Glomerular visceral epithelial cell (primary cell): ENCODE results near the gene RECQL5.
A peak's percentile ranks its signal among the peaks of the same experiment; 100 is the strongest.

Source experiments
- DNase-seq: peaks from one replicate; pipeline ENCODE4 v3.0.0-alpha.2; 2016; ENCODE audit errors: extremely low spot score

Gene RECQL5

DNA sequence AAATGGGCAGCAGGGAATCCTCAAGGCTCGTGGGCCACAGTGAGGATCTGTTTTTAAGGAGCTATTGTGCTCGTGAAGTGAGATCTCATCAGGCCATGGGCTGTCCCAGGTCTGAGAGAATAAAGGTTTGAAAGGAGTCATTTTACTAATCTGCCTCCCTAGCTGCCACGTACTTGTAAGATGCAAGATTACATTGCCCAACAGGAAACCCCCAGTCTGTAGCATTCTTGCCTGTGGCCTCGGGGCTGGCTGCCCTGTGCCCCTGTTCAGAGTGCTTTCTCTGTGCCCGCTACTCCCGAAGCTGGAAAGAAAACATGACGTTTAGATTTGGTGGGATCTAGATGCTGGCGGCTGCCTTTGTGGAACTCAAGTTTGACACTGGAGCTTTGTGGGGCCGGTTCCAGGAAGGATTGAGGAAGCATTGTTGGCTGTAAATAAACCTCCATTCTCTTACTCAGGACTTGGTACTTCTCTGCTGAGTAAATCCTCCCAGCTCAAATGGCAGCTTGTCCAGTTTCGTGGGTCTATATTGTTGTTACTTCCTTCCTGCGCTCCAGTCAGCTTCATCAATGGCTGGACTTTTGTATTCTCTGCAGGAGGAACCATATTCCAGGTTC, 21.4 kb upstream of the RECQL5 start:
- no peak for DNase-seq

DNA sequence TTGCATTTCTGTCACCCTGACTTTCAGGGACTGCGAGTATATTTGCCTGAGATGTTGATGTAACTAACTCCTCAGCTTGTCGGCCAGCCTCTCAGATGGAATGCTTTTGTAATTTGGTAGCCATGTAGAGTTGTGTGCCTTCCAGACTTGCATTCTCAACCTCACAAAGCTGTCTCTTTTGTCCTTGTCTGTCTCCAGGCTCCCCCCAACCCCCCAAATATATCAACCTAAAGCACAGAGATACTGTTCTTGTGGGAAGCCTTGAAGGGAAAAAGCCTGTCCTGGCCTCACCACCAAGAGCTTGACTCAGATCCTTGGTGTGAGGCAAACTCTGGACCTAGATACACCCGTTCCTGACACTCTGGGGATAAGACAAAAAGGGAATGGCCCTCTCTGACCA, 18.5 kb upstream of the RECQL5 start:
- DNase-seq: no peak

DNA sequence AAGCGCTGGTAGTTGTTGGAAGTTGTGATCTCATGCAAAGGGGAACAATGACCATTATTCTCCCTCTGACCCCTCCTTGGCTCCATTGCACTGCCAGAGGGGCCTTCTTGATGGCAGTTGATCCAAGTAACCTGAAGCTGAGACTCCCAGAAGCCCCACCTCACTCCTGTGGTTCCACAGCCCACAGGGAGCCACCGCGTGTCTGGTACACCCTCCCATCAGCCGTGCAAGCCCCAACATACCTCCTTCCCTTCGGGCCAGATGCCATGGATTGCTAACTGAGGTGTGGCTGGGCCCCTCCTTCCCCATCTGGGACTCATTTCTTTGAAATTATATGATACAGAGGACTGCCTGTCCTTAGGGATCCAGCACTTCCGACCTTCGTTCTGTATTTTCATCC, 18.0 kb upstream of the RECQL5 start:
- DNase-seq: no peak

DNA sequence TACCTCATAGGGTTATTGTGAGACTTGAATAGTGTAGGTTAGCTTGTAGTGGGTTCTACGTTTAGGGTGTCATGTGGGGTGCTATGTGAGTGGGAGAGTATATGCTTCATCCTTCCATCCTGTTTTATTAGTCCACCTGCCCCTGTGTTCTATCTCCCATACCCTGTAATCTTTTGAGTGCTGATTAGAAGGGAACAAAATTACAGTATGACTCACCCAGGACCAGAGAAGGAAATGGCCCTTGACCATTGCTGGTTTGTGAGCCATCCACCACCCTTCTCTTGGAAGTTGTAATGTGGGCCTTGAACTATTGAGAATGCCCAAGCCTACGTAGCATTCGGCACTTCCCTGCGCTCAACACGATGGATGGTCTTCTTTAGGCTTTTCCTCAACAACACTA, 17.3 kb upstream of the RECQL5 start:
- no peak for DNase-seq

DNA sequence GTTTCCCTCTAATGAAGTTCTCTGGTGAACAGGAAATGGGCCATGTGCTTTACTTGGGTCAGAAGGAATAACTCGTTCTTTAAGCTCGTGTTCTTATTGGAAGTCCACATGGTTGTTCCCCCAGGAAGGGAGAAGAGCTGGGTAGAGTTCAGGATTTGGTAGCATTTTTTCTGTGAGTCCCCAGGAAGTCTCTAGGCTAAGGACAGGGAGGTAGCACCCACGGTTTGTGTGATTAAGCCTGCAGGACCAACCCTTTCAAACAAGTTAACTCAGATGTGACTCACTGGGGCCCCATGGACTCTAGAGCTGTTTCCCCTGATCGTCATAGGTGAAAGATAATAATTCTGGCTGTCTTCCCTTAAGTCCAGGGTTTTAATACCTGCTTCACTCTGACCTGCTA, 16.6 kb upstream of the RECQL5 start:
- DNase-seq: peak; percentile 69

DNA sequence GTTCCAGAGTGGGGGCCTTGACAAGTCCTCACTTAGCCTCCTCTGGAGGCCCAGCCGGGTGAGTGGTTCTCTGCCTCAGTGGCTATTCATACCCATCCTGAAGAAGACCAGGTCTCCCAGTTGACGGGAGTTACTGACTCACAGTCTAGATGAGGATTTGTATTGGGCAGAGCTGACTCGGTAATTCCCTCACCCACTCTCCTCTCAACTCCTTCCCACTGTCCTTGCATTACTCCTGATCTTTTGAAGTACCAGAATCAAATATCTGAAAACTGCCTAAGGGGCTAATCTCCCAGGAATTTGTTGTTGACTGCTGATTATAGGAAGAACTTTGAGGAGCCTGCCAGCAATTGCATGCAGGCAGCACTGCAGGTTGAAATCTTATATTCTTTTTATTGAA, 14.3 kb upstream of the RECQL5 start:
- DNase-seq: no peak

DNA sequence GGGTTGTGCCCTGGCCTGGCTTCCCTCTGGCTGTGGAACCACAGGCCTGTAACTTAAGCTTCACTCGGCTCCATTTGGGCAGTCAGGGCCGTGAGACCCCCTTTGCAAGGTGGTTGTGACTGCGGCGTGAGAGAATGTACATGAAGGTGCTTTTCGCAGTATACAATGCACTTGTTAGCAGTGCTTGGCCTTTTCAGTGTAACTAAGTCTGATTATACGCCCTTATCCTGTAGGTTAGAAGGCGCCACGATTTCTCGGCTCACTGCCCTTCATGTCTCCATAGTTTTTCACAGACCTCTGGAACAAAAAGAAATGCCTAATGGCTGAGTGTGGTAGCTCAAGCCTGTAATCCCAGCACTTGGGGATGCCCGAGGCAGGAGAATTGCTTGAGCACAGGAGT, 13.5 kb upstream of the RECQL5 start:
- DNase-seq: no peak

DNA sequence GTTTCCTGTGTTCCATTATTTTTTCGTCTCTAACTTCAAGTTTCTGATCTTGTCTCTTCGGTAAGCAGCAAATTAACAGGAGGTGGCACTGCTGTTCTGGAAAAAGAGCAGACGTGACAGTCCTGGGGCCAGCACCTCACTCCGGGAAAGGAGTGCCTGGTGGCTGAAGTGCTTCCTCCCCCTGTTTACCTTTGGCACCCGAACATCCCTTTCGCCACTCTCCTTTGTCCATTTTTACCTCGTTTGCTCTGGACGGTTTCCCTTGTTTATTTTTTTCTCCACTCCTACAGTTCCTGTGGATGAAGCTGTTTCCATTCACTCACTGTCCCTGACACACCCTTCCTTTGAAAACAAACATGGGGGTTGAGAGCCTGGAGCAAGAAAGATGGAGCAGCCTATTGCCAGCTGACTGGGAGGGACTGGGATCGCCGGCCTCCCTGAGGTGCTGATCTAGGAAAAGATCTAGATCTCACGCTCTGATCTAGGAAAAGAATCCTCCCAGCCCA, 12.8 kb upstream of the RECQL5 start:
- no peak for DNase-seq

DNA sequence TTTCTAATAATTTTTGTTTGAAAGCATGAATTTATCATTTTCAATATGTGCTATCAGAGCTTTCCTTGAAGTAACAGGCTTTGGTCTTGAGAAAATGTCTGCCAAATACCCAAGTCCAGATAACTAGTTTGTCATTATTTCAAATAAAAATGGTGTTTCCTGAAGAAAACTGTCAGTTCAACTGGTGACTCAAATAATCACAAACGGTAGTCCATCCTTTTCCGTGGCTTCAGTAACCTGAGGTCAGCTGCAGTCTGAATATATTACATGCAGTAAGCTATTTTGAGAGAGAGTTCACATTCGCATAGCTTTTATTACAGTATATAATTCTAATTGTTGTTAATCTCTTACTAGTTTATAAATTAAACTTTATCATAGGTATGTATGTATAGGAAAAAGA, 9.5 kb upstream of the RECQL5 start:
- no peak for DNase-seq

DNA sequence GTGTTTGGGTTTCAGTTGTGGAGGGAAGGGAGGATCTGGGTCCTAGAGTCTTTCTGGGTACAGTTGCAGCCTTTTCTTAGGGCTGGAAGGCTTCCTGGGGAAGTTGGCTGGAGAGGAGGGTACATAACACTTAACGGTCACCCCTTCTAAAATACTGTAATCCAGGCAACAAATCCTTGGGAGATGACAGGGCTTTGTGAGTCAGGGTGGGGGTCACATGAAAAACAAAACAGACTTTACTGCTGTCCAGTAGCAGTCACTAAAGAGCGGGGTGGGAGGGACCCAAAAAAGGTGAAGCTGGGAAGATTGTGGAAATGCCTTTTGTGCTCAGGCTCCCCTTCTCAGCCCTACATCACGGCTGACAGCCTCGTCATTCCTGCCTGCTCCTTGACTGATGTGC, 6.5 kb upstream of the RECQL5 start:
- DNase-seq: no peak

DNA sequence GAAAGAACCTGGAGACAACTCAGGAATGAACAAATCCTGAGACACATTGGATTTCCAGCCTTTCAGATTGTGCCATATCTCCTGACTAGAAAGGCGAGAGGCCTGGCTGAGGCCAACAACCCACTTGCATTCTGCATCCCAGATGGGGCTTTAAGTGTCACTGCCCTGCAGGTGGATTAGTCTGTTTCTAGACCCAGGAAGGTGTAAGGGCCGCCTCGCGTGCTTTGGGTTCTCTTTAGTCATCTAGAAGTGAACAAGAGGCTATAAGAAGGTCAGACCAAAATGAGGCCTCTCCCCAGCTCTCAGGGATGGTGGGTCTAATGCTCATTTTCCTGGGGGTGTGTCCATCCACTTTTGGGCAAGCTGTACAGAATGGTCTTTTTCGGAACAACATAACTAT, 5.1 kb upstream of the RECQL5 start:
- no peak for DNase-seq

DNA sequence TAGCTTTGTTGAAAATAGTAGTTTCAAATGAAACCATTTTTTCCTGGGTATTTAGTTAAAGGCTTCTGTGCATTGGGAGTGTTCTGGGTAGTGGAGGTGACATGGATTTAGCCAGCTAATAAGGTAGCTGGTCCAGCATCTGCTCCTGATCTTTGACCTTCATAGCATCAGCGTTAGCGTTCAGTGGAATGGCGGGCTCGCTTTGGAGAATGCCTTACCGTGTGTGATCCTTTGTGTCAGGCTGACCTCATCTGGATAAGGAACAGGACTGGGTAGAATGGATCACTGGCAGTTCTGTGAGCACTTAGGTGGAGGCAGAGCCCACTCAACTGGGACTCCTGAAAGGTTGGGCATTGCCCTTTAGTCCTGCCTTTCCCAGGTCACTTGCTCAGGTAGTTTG, 3.9 kb upstream of the RECQL5 start:
- no peak for DNase-seq

DNA sequence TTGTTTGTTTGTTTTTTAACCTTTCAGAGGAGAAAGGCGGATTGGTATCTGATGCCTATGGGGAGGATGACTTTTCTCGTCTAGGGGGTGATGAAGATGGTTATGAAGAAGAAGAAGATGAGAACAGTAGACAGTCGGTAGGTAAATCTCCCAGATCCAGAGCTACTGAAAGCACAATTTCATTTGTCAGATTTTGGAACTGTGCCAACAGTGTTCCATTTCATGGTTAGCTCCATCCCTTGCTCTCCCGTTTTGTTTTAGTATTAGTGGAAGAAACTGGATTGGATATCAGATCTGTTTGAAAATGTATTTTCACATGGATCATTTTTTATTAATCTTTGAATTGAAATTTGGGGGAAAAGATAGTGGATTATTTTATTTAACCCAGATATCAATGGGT, 1.5 kb upstream of the RECQL5 start:
- no peak for DNase-seq

DNA sequence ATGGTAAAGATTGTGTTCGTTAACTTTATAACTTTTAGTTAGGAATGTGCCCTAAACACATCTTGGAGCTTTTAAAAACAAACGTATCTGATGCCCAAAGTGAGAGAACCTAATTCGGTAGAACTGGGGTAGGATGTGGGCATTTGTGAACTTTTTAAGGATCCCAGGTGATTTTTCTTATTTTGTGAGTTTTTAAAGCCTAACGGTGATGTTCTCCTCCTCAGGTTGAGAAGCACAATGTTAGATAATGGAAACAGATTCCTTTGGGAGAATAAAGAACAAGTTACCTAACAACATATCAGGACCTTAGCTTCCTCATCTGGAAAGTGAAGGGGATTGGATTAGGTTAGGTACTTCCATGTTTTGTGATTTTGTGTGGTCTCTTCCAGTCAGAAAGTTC, 871 bp upstream of the RECQL5 start:
- DNase-seq: no peak

DNA sequence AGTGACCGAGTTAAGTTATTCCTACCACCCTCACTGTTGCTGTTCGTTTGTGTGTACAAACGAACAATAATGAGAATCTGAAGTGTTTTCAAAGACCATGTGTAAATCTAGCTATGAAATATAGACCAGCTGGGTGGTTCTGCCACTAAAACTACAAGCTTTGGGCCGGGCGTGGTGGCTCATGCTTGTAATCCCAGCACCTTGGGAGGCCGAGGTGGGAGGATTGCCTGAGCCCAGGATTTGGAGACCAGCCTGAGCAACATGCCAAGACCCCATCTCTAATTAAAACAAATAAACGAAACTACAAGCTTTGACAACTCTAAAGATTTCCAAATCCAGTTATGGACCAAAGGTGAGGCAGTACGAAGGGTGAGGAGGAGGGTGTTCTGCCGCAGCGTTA, 973 bp downstream of the RECQL5 start:
- DNase-seq: no peak

DNA sequence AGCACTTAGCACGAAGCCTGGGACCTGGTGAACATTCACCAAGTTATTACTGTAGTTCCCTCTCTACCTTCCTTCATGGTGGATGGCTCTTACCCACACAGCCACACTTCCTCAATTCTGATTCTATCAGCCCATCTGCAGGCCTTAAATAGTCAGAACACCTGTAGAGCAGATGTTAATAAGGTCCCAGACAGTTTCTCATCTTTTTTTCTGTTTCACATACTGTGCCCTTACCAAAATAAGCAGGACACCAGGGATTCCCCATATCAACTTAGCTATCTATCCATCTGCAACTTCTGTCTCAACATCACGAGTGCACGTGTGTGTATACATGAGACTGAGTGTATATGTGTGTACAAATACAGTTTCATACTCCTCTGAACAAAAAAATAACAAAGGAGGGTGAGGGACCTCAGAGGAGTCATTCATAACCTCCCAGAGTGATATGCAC, 2.8 kb downstream of the RECQL5 start:
- DNase-seq: no peak

DNA sequence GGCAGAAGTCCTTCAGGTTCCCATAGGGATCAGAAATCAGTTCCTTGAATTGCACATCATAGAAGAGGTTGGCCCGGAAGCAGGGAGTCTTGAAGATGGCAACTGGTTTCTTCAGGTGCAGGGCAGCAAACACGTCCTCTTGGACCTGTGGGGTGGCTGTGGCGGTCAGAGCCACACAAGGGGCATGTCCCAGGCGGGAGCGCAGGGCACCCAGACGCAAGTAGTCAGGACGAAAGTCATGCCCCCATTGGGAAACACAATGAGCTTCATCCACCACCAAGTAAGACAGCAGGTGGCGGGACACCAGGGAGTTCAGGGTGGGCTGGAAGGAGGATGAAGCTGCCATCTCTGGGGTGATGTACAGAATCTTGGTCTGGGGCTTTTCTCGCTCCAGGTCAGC, 4.4 kb downstream of the RECQL5 start:
- DNase-seq: no peak

DNA sequence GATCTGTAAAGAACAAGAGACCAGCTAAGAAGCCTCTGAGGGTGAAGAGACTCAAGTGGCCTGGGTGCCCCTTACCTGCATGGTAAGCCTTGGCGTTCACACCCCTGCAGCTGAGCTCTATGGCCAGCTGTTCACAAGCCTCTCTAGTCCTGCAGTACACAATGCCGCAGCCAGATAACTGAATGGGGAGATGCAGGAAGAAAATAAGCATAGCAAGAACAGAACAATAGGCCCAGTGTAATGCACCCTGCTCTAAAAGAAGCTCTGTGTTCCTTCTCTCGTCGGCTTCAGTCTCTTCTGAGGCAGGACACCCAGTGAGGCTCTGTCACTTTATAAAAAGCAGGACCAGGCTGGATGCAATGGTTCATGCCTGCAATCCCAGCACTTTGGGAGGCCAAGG, 5.4 kb downstream of the RECQL5 start:
- DNase-seq: no peak

DNA sequence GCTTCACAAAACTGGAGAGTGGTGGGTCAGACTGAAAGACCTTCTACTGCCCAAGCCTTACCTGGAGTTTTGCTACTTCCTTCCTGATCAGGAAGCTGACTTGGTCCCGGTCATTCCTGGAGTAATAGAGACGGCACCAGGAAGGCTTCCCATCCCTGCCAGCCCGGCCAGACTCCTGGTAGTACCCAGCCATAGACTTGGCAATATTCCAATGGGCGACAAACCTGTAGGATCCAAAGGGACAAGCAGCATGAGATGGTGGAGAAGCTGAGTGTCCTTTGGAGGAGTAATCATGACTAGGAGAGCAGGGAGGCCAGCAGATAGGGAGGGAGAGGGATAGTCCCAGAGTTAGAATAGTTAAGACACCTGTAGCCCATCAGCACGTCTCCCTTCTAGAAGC, 8.7 kb downstream of the RECQL5 start:
- no peak for DNase-seq

DNA sequence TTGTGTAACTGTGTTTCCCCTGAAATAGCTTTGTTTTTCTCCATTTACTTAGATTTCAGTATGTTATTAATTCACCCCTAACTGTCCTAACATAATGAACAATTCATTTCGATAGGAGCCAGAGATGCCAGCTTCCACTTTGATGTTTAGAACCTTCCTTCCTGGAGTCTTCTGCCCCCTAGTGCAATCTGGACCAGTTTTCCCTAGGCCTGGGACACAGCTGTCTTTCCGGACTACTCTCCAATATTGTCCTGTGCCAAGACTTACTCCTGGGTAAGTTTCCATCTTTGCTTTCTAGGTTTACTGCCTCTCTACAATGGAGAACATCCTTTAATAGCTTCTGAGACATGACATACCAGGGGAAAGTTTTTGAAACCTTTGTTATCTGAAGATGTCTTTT, 12.8 kb downstream of the RECQL5 start:
- DNase-seq: no peak

DNA sequence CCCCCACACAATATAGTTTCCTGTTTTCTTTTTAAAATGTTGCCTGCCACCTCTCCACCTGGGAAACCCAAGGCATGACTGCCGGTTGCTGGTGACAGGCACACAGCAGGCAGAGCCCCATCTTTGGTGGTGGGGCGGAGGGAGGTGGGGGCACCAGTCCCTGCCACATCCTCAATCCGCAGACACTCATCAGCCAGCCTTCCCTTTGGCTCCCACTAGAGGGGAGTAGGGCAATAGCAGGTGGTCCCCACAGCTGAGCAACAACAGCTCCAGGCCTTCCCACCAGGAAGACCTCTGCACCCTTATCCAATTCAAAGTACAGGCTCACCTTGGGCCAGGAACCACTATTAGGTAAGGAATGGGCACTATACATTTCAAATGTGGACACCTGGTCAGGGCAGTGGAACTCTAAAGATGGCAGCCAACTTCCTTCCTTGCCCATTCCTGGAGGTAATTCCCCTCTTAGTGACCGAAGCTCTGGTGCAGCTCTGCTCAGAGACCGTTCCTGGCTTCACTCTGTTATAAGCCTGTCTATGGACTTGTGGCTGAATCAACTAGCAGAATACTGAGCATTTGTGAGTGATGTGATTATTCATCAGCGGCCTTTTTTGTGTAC, 13.9 kb downstream of the RECQL5 start:
- peak; percentile 47 for DNase-seq

DNA sequence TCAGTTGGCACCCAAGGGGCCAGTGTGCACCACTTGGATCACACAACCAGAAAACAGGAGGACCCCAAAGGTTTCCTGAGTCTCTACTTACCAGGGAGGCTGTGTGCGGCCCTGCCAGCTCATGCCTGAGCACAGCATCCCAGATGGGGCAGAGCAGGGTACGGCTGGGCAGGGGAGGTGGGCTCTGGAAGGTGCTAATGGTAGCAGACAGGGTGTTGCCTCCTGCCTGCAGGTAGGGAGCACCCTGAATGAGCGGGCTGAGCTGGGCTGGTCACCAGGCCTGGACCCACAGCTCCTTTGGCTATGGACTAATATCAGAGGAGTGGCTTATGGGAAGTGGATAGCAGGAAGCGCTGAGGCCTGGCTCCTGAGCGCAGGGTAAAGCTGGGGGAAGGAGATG, 14.6 kb downstream of the RECQL5 start:
- DNase-seq: no peak

DNA sequence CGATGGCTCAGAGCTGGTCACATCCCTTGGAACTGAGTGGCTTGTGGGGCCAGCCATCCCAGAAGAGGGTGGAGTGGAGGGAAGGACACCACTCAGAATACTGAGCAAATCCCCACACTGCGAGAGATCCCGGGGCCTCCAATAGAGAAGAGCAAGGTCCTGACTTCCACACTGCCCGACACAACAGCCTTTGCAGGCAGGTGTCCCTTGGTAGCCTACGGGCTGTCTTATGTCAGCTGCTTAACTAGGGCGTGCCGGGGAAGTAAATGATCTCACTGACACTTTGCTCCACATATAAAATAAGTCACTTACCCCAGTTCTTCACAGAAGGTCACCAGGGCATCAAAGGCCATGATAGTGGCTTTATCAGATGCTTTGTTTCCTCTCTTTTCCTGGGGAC, 16.1 kb downstream of the RECQL5 start:
- no peak for DNase-seq

DNA sequence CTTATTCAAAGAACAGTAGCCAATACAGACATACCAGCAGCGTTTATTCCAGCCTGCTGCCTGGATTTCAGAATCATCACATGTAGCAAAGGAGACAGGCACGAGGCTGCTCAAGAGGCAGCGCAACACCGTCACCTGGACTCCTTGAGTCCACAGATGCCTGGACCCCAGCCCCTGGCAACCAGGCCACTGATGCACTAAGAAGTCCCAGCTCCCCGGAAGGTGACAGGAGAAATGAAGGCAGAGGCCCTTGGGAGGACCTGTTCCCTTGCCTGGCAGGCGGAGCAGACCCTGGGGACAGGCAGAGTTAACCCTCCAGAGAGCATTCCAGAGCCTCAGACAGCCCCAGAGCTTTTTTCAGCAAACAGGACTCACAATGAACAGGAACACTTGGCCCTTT, 17.3 kb downstream of the RECQL5 start:
- no peak for DNase-seq
